GM12875 (cell line): ENCODE data around the gene SGSH.
A peak's percentile ranks its signal among the peaks of the same experiment; 100 is the strongest.

Experiments used
- H3K4me3 ChIP-seq: one replicate; pipeline ENCODE4 v1.5.1; 2011; ENCODE audit warnings: low read depth, low read length, control low read depth
- TF ChIP-seq, protein P1 (sequence below): IDR thresholded peaks from 2 replicates; pipeline ENCODE4 v1.5.1; 2011; ENCODE audit warnings: low read depth, mild to moderate bottlenecking, control low read depth, inconsistent platforms, low read length, moderate library complexity, borderline replicate concordance; ENCODE audit not compliant: insufficient read depth

SGSH gene

DNA sequence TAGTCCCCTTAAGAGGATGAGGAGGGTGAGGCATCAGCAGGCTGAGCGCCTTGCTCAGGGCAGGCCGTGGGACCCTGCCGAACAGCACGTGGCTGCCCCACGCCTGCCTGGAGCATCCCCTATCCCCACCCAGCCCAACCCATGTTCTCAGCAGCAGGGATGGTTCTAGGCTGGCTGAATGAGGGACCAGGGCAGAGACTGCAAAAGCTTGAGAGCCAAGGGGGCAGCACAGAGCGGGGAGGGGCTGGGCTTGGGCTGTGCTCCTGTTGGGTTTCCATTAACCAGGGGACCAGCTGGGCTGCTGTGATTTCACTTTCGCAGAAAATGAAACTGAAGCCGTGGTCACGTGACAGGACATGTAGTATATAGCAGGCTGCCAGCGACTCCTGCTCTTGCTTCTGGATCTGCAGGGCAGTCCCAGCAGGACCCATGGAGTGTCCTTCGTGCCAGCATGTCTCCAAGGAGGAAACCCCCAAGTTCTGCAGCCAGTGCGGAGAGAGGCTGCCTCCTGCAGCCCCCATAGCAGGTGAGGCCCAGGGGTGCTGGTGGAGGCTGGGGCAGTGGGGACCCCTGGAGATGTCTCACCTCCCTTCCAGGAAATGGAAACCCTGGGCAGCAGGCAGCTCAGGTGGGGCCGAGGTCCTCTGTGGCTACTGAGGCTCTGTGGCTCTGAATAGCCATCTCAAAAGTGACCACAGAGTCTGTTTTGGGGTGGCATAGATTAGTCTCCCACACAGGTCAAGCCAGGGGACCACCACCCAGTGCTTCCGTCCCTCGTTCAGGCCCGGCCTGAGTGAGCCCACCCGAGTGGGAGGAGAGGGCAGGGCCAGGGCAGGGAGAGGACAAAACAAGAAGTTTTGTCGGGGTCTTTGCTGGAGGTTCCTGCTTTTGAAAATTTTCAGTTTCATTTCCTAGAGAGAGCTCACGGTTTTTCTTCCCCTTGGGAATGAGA, 43.4 kb upstream of the SGSH start:
- TF ChIP-seq, protein P1, sequence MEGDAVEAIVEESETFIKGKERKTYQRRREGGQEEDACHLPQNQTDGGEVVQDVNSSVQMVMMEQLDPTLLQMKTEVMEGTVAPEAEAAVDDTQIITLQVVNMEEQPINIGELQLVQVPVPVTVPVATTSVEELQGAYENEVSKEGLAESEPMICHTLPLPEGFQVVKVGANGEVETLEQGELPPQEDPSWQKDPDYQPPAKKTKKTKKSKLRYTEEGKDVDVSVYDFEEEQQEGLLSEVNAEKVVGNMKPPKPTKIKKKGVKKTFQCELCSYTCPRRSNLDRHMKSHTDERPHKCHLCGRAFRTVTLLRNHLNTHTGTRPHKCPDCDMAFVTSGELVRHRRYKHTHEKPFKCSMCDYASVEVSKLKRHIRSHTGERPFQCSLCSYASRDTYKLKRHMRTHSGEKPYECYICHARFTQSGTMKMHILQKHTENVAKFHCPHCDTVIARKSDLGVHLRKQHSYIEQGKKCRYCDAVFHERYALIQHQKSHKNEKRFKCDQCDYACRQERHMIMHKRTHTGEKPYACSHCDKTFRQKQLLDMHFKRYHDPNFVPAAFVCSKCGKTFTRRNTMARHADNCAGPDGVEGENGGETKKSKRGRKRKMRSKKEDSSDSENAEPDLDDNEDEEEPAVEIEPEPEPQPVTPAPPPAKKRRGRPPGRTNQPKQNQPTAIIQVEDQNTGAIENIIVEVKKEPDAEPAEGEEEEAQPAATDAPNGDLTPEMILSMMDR = 0 out of 2 replicates have a peak, but pooled peaks have one; percentile 4
- H3K4me3 ChIP-seq = peak overlapping the region; percentile 63

DNA sequence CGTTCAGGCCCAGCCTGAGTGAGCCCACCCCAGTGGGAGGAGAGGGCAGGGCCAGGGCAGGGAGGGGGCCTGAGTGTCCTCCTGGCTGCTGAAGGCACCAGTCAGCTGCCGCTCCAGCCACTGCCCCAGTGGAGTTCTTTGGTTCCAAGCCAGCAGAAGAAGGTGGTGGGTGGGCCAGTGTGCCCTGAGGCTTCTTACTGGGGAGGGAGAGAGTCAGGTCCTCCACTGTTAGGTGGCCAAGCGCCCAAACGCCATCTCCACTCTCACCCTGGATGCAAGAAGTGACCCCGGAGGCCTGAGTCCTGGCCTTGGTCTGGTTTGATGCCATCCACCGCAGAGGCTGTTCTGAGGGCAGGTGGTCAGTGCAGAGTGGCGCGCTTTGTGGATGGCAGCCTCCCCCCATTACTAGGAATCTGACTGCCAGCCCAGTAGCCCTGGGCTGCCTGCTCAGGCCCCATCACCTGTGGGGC, 42.7 kb upstream of the SGSH start:
- H3K4me3 ChIP-seq = no peak overlapping the region
- TF ChIP-seq, protein P1 = no peak

DNA sequence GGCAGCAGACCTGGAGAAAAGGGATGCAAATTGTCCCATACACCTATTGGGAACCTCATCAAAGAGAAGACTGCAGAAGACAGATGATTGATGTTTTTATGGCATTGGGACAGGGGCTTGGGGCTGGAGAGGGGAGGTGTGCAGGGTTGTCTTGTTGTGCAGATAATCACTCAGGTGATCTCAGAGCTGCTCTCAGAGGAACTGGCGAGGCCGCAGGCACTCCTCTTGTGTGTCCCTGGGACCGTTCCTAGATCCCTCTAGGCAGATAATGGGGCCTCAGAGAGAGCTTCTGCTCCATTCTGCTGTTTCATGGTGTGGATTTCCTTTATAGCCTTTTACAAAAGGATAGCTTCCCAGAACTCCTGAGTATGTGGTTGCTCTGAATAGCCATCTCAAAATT, 42.2 kb upstream of the SGSH start:
- TF ChIP-seq, protein P1 = no peak
- H3K4me3 ChIP-seq = no peak overlapping the region

- peak overlapping the region; percentile 48 for H3K4me3 ChIP-seq
Measured at GRCh38 chr17:80261895-80262279, 41.8 kb upstream of the SGSH start.

DNA sequence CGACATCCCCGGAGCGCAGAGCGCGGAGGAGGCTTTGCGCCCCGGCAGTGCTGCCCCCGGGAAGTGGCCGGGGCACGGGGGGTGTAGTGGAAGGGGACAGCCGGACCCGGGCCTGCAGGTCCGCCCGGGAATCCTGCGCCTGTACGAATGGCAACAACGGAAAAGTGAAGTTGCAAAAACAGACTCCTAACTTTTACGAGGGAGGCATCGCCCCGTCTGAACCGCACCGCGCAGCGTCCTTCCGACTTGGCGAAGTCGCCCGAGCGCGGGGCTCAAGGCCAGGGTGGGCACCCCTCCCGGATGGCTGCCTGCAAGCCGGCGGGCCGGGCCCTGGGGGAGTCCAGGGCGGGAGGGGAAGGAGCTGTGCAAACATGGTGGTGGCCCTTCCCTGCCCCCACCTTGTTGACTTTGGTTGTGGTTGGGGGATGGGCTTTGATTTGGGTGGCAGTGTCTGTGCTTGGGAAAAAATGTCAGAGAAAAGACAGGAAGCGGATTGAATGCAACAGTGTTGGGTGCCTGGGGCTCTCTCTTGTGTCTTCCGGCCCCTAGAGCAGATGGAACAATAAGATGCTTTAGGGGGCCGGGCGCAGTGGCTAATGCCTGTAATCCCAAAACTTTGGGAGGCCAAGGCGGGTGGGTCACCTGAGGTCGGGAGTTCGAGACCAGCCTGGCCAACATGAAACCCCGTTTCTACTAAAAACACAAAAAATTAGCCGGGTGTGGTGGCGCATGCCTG, 41.2 kb upstream of the SGSH start:
- peak overlapping the region; percentile 48 for H3K4me3 ChIP-seq
- TF ChIP-seq, protein P1 = no peak

More at GRCh38 chr17:80261895-80262279, 41.8 kb upstream of the SGSH start:
- TF ChIP-seq, protein P1 = no peak

- TF ChIP-seq, protein P1 = no peak
- peak within 1 kb of the TSS; percentile 48 for H3K4me3 ChIP-seq
Measured at GRCh38 chr17:80260791-80261158, 40.6 kb upstream of the SGSH start, which contains the start of gene RNF213. TSS of gene RNF213 (plus strand) at chr17:80260852. CDS start at chr17:80263682, 2,830 bp downstream.
